ENCODE measurements around the gene CTDSPL2. TPM values are rescaled to one million over a fixed set of nuclear protein-coding genes. Genes with fewer than 3 reads are reported as not detected.
A peak's percentile ranks its signal among the peaks of the same experiment; 100 is the strongest.
"Not testable (repeated sequence)": the region's sequence is repeated elsewhere in the genome, so short reads cannot be mapped to it uniquely, and the experiment has no call there.

Gene CTDSPL2
- total and polyA plus RNA-seq, 2 donors (not counting 3 experiments of a cell fraction or from before 2014, with no cell fraction given): 12.2 to 55.1 TPM

DNA sequence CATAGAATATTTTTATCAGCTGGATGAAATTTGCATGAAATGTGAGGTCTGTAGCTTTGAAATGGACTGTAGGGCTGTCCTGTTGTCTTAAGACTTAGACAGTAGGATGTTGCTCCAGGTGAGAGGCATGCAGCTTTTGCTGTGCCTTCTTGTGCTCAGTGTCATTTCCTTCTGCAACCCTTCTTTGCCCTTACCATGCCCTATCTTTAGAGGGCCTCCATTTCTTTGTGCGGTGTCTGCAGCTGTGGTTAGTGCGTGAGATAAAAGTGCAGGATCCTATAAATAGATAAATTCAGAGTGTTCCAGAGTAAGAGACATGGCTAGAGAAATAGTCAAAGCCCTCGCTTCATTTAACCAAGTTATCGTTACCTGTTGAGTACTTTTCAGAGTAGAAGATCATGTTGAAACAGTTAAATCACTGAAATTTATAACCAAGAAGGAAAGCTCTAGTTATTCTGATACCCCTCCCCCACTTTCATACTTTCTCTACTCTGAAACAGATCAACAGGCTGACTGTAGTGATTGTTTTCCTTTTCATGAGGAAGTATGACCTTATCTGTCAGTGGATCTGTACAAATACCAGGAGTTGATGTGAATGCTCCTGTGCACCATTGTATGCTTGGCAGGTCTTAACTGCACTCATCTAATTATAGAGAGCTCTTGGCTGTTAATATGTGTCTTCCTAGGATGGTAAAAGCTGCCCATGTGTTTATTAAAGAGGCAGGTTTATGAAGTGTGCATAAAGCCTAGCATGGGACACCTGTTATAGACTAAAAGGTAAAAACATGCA lies 127.7 kb downstream of the CTDSPL2 start:
- dilution Hi-C loops (cut with MboI; ENCODE audit: extremely low pct_ligation_motif_present, low sequenced_read_pairs) (no loop called here), intact Hi-C loops (cut with micrococcal nuclease) (no loop called here)
- no peak for TF ChIP-seq FOS (IDR thresholded peaks at IDR 0.05; ENCODE audit: borderline replicate concordance, insufficient read depth, low read length)
- TF ChIP-seq GATA2 (IDR thresholded peaks at IDR 0.05; ENCODE audit: insufficient read depth, insufficient read length, low read depth, low read length): peak; percentile 51
- H4K20me1 ChIP-seq (replicated peaks; ENCODE audit: control insufficient read depth, extremely low read depth, insufficient read depth, low read length): no peaks in the 10 kb centered on the region
- peak overlapping the region; percentile 22 for H3K4me2 ChIP-seq (ENCODE audit: insufficient read depth, low read length)
- FAIRE-seq (peak; percentile 68), DNase-seq (ENCODE audit: low read depth, low spot score) (peak; percentile 27)
- ChIA-PET CTCF (interaction anchor here (0.7 to 1.7 kb wide), 3 partner anchors 9 to 23 kb away, joined by 3 to 6 read pairs (median 3); partner anchors contain the start of gene EIF3J), POLR2A (interaction anchor here (0.6 to 1.3 kb wide), 3 partner anchors 11 to 24 kb away, joined by 3 to 7 read pairs (median 5); partner anchors contain the start of gene EIF3J)
- H3K4me1 ChIP-seq (ENCODE audit: control insufficient read depth, extremely low read depth, insufficient read depth, low read length): peaks cover 11% of the 10 kb centered on the region
- H2AFZ ChIP-seq (ENCODE audit: low read depth, low read length): no peak overlapping the region
- peaks cover 17 to 29% of the 10 kb centered on the region in 2 experiments for H3K36me3 ChIP-seq (ENCODE audit: control insufficient read depth in 2 of 2, extremely low read depth in 1 of 2, insufficient read depth in 2 of 2, low read length in 2 of 2)
- H3K27ac ChIP-seq (ENCODE audit: insufficient read depth, low read depth, low read length): no peak overlapping the region
- no TSS peak for BruUV-seq (replicated peaks)
- H3K9ac ChIP-seq (replicated peaks; ENCODE audit: extremely low read depth, insufficient read depth, low read length): no peak overlapping the region
- H3K79me2 ChIP-seq (ENCODE audit: control insufficient read depth, insufficient read depth, low read length): peaks cover 33% of the 10 kb centered on the region
- H3K9me3 ChIP-seq (replicated peaks; ENCODE audit: control insufficient read depth, insufficient read depth, low read length): no peaks in the 10 kb centered on the region
- H3K4me3 ChIP-seq (replicated peaks in 1 of 3; ENCODE audit: insufficient read depth in 1 of 3, low read depth in 1 of 3, low read length in 3 of 3): no peak overlapping the region
- no peaks in the 10 kb centered on the region for H3K9me1 ChIP-seq (replicated peaks; ENCODE audit: control insufficient read depth, extremely low read depth, insufficient read depth, low read length)
- no peaks in the 10 kb centered on the region for H3K27me3 ChIP-seq (ENCODE audit: control insufficient read depth in 2 of 2, insufficient read depth in 2 of 2, low read length in 2 of 2)

DNA sequence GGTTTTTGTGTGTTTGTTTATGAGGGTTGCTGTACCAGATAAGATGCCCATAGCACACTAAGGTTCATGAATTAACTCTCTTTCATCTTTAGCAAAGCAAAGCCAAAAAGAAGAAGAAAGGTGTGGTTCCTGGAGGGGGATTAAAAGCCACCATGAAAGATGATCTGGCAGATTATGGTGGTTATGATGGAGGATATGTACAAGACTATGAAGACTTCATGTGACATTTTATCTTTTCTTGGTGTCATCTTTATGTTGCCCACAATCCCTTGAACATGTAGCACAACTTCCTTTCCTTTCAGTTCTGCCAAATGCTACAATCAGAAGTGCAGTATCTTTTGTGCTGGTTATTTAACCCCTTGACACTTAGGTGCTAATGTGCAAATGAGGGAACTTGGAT lies 133.5 kb downstream of the CTDSPL2 start:
- CTCF ChIA-PET; FAIRE-seq; H3K4me1 ChIP-seq (ENCODE audit: control insufficient read depth, extremely low read depth, insufficient read depth, low read length); H3K9ac ChIP-seq (replicated peaks; ENCODE audit: extremely low read depth, insufficient read depth, low read length); H3K4me2 ChIP-seq (ENCODE audit: insufficient read depth, low read length); POLR2A ChIA-PET; H3K4me3 ChIP-seq (replicated peaks in 1 of 3; ENCODE audit: insufficient read depth in 1 of 3, low read depth in 1 of 3, low read length in 3 of 3); H3K9me3 ChIP-seq (replicated peaks; ENCODE audit: control insufficient read depth, insufficient read depth, low read length); H3K9me1 ChIP-seq (replicated peaks; ENCODE audit: control insufficient read depth, extremely low read depth, insufficient read depth, low read length); H3K27ac ChIP-seq (ENCODE audit: insufficient read depth, low read depth, low read length); BruUV-seq (replicated peaks); H3K79me2 ChIP-seq (ENCODE audit: control insufficient read depth, insufficient read depth, low read length); H3K27me3 ChIP-seq (ENCODE audit: control insufficient read depth in 2 of 2, insufficient read depth in 2 of 2, low read length in 2 of 2); intact Hi-C loops (cut with micrococcal nuclease); DNase-seq (ENCODE audit: low read depth, low spot score); H4K20me1 ChIP-seq (replicated peaks; ENCODE audit: control insufficient read depth, extremely low read depth, insufficient read depth, low read length); dilution Hi-C loops (cut with MboI; ENCODE audit: extremely low pct_ligation_motif_present, low sequenced_read_pairs); H2AFZ ChIP-seq (ENCODE audit: low read depth, low read length): not testable (repeated sequence)
- peaks cover 33 to 42% of the 10 kb centered on the region in 2 experiments for H3K36me3 ChIP-seq (ENCODE audit: control insufficient read depth in 2 of 2, extremely low read depth in 1 of 2, insufficient read depth in 2 of 2, low read length in 2 of 2)
